GM23338 (cell line): ENCODE data around the gene SPI1. TPM values are rescaled to one million over a fixed set of nuclear protein-coding genes. Genes with fewer than 3 reads are reported as not detected.

Experiments
- ATAC-seq: fragments of 200-7000 bp; cut with Tn5 transposase; 3 replicates; pipeline ENCODE4 v1.9.1; 2020
- DNase-seq: peaks from one replicate; pipeline ENCODE4 v3.0.0-alpha.2; 2015; ENCODE audit warnings: low spot score
- H2AFZ ChIP-seq: fragments of 200-600 bp; sonication (generic); 2 replicates; pipeline ENCODE4 v1.8.0; 2016; ENCODE audit warnings: antibody characterized with exemption, mild to moderate bottlenecking, moderate library complexity
- H3F3A ChIP-seq: fragments of 200-600 bp; sonication (generic); replicated peaks from 2 replicates; pipeline ENCODE4 v1.8.0; 2017; ENCODE audit warnings: antibody characterized with exemption, mixed run types, low read depth
- H3K27ac ChIP-seq: fragments of 200-600 bp; sonication (generic); 2 replicates; pipeline ENCODE4 v1.6.1; 2016; ENCODE audit warnings: low read depth
- H3K27me3 ChIP-seq: fragments of 200-600 bp; sonication (generic); 2 replicates; pipeline ENCODE4 v1.8.0; 2016; ENCODE audit warnings: mild to moderate bottlenecking, mixed run types, moderate library complexity; ENCODE audit not compliant: insufficient read depth
- H3K36me3 ChIP-seq: fragments of 200-600 bp; sonication (generic); 2 replicates; pipeline ENCODE4 v1.8.0; 2016; ENCODE audit warnings: mild to moderate bottlenecking; ENCODE audit not compliant: insufficient read depth
- H3K4me1 ChIP-seq: fragments of 200-600 bp; sonication (generic); 2 replicates; pipeline ENCODE4 v1.8.0; 2016; ENCODE audit warnings: mild to moderate bottlenecking, moderate library complexity; ENCODE audit not compliant: insufficient read depth
- H3K4me2 ChIP-seq: fragments of 200-600 bp; sonication (generic); 2 replicates; pipeline ENCODE4 v1.7.1; 2017; ENCODE audit warnings: mixed run types
- H3K4me3 ChIP-seq: fragments of 200-600 bp; sonication (generic); 2 replicates; pipeline ENCODE4 v1.6.1; 2016; ENCODE audit warnings: mixed run types
- H3K79me2 ChIP-seq: fragments of 200-600 bp; sonication (generic); replicated peaks from 2 replicates; pipeline ENCODE4 v1.8.0; 2017; ENCODE audit warnings: mild to moderate bottlenecking; ENCODE audit not compliant: insufficient read depth
- H3K9me2 ChIP-seq: fragments of 200-600 bp; sonication (generic); 2 replicates; pipeline ENCODE4 v1.8.0; 2017; ENCODE audit not compliant: insufficient read depth
- H4K20me1 ChIP-seq: fragments of 200-600 bp; sonication (generic); replicated peaks from 2 replicates; pipeline ENCODE4 v1.8.0; 2017; ENCODE audit warnings: mild to moderate bottlenecking; ENCODE audit not compliant: insufficient read depth
- H3K27ac Mint-ChIP-seq: 2 replicates; pipeline ENCODE4 v1.8.0; 2020; ENCODE audit warnings: inconsistent platforms, mild to moderate bottlenecking, moderate library complexity, mixed read lengths
- H3K27me3 Mint-ChIP-seq: 3 replicates; pipeline ENCODE4 v1.8.0; 2022; ENCODE audit warnings: low read depth, mild to moderate bottlenecking, moderate library complexity, mixed read lengths, inconsistent platforms; ENCODE audit not compliant: insufficient read depth, poor library complexity
- H3K36me3 Mint-ChIP-seq: 3 replicates; pipeline ENCODE4 v1.8.0; 2021; ENCODE audit warnings: low read depth, mild to moderate bottlenecking, inconsistent platforms, moderate library complexity, mixed read lengths
- H3K4me1 Mint-ChIP-seq: 3 replicates; pipeline ENCODE4 v1.8.0; 2020; ENCODE audit warnings: mild to moderate bottlenecking, inconsistent platforms, mixed read lengths
- H3K4me3 Mint-ChIP-seq: 3 replicates; pipeline ENCODE4 v1.8.0; 2021; ENCODE audit warnings: moderate library complexity, mild to moderate bottlenecking, inconsistent platforms, mixed read lengths
- H3K9me3 Mint-ChIP-seq: 3 replicates; pipeline ENCODE4 v1.8.0; 2020; ENCODE audit warnings: moderate library complexity, mild to moderate bottlenecking, inconsistent platforms, mixed read lengths
- CREB1 ChIP-seq: fragments of 250-450 bp; sonication (Bioruptor Pico); IDR thresholded peaks from 2 replicates; pipeline ENCODE4 v1.5.0; 2020; ENCODE audit warnings: low read depth, mild to moderate bottlenecking, moderate library complexity
- CTCF ChIP-seq, 2 experiments: fragments of 200-600 bp in 1 of 2; sonication (generic) in 1 of 2; conservative IDR thresholded peaks; 2 replicates each; pipeline versions ENCODE4 v1.5.1 to v1.6.1; 2016 to 2017; ENCODE audit warnings: antibody characterized with exemption in 2 of 2, low read depth in 2 of 2, mild to moderate bottlenecking in 2 of 2, moderate library complexity in 1 of 2
- ETS1 ChIP-seq: IDR thresholded peaks from 2 replicates; pipeline ENCODE4 v1.6.1; 2016; ENCODE audit warnings: antibody characterized with exemption
- EZH2 ChIP-seq: fragments of 200-600 bp; sonication (generic); IDR thresholded peaks from one replicate; pipeline ENCODE4 v1.8.0; 2017; ENCODE audit warnings: antibody characterized with exemption, mild to moderate bottlenecking, low read depth; ENCODE audit not compliant: unreplicated experiment
- EZH2phosphoT487 ChIP-seq: fragments of 200-600 bp; sonication (generic); IDR thresholded peaks from one replicate; pipeline ENCODE4 v1.8.1; 2018; ENCODE audit warnings: antibody characterized with exemption; ENCODE audit not compliant: unreplicated experiment
- JUNB ChIP-seq: IDR thresholded peaks from one replicate; pipeline ENCODE4 v1.6.1; 2016; ENCODE audit warnings: antibody characterized with exemption; ENCODE audit not compliant: unreplicated experiment
- NANOG ChIP-seq: IDR thresholded peaks from 2 replicates; pipeline ENCODE4 v1.6.1; 2016; ENCODE audit warnings: antibody characterized with exemption, borderline replicate concordance
- POLR2AphosphoS5 ChIP-seq: IDR thresholded peaks from 2 replicates; pipeline ENCODE4 v1.6.1; 2016; ENCODE audit warnings: antibody characterized with exemption, low read depth
- REST ChIP-seq: IDR thresholded peaks from one replicate; pipeline ENCODE4 v1.6.1; 2018; ENCODE audit warnings: antibody characterized with exemption; ENCODE audit not compliant: unreplicated experiment
- STAT1 ChIP-seq: IDR thresholded peaks from one replicate; pipeline ENCODE4 v1.6.1; 2016; ENCODE audit warnings: antibody characterized with exemption; ENCODE audit not compliant: unreplicated experiment
- ZNF331 ChIP-seq: fragments of 250-450 bp; sonication (Bioruptor Pico); IDR thresholded peaks from 2 replicates; pipeline ENCODE4 v1.5.0; 2020; ENCODE audit warnings: low read depth, mild to moderate bottlenecking, moderate library complexity
- polyA plus RNA-seq: library from polyadenylated mRNA; unstranded; fragments of >200 nt; fragmentation: Nextera tagmentation; extraction: Ambion mirVana; gene quantifications from 2 replicates; pipeline ENCODE4 v1.2.1, GENCODE V29; 2016
- total RNA-seq: library from RNA; depleted of rRNA; stranded (reverse); fragments of >200 nt; shearing (Covaris generic); gene quantifications from 2 replicates; pipeline ENCODE4 v1.2.3, GENCODE V29; 2014
- TF ChIP-seq, protein P1 (sequence below): fragments of 250-450 bp; sonication (Bioruptor Pico); IDR thresholded peaks from 2 replicates; pipeline ENCODE4 v1.5.0; 2020; ENCODE audit warnings: mild to moderate bottlenecking, moderate library complexity

SPI1 gene
- total and polyA plus RNA-seq, 2 experiments from 2014 or later = 0.23 TPM; not detected in 1

DNA sequence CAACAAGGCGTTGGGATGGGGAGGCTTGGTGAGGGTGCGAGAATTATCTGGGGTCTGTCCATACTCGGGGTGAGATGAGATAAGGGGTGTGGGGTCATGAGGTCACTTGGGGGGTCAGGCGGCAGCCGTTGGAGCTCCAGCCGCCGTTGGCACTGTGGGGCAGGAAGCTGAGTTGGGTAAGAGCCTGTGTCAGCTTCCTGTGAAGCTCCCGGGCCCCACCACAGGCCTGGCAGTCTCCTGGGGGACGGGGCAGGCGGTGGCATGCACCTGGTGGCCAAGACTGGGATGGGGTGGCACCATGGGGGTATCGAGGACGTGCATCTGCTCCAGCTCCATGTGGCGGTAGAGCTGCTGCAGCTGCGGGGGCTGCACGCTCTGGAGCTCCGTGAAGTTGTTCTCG lies 18.8 kb downstream of the SPI1 start:
- H3K4me3 Mint-ChIP-seq = no peak overlapping the region
- H3K36me3 Mint-ChIP-seq = no peaks in the 10 kb centered on the region; the same call in 2 of the 3 replicates
- no peaks in the 10 kb centered on the region for H4K20me1 ChIP-seq
- no peak overlapping the region for H3K27ac ChIP-seq
- no peak overlapping the region for H3K27ac Mint-ChIP-seq
- no peaks in the 10 kb centered on the region for H3K27me3 ChIP-seq
- no peaks in the 10 kb centered on the region for H3K36me3 ChIP-seq
- DNase-seq = no peak
- no peaks in the 10 kb centered on the region for H3K79me2 ChIP-seq
- no peak overlapping the region for H3K4me2 ChIP-seq
- peaks cover 1% of the 10 kb centered on the region; the same call in 1 of the 3 replicates for H3K4me1 Mint-ChIP-seq
- ATAC-seq = no peak
- H3K9me3 Mint-ChIP-seq = no peaks in the 10 kb centered on the region
- no peak overlapping the region for H2AFZ ChIP-seq
- TF ChIP-seq, protein P1, sequence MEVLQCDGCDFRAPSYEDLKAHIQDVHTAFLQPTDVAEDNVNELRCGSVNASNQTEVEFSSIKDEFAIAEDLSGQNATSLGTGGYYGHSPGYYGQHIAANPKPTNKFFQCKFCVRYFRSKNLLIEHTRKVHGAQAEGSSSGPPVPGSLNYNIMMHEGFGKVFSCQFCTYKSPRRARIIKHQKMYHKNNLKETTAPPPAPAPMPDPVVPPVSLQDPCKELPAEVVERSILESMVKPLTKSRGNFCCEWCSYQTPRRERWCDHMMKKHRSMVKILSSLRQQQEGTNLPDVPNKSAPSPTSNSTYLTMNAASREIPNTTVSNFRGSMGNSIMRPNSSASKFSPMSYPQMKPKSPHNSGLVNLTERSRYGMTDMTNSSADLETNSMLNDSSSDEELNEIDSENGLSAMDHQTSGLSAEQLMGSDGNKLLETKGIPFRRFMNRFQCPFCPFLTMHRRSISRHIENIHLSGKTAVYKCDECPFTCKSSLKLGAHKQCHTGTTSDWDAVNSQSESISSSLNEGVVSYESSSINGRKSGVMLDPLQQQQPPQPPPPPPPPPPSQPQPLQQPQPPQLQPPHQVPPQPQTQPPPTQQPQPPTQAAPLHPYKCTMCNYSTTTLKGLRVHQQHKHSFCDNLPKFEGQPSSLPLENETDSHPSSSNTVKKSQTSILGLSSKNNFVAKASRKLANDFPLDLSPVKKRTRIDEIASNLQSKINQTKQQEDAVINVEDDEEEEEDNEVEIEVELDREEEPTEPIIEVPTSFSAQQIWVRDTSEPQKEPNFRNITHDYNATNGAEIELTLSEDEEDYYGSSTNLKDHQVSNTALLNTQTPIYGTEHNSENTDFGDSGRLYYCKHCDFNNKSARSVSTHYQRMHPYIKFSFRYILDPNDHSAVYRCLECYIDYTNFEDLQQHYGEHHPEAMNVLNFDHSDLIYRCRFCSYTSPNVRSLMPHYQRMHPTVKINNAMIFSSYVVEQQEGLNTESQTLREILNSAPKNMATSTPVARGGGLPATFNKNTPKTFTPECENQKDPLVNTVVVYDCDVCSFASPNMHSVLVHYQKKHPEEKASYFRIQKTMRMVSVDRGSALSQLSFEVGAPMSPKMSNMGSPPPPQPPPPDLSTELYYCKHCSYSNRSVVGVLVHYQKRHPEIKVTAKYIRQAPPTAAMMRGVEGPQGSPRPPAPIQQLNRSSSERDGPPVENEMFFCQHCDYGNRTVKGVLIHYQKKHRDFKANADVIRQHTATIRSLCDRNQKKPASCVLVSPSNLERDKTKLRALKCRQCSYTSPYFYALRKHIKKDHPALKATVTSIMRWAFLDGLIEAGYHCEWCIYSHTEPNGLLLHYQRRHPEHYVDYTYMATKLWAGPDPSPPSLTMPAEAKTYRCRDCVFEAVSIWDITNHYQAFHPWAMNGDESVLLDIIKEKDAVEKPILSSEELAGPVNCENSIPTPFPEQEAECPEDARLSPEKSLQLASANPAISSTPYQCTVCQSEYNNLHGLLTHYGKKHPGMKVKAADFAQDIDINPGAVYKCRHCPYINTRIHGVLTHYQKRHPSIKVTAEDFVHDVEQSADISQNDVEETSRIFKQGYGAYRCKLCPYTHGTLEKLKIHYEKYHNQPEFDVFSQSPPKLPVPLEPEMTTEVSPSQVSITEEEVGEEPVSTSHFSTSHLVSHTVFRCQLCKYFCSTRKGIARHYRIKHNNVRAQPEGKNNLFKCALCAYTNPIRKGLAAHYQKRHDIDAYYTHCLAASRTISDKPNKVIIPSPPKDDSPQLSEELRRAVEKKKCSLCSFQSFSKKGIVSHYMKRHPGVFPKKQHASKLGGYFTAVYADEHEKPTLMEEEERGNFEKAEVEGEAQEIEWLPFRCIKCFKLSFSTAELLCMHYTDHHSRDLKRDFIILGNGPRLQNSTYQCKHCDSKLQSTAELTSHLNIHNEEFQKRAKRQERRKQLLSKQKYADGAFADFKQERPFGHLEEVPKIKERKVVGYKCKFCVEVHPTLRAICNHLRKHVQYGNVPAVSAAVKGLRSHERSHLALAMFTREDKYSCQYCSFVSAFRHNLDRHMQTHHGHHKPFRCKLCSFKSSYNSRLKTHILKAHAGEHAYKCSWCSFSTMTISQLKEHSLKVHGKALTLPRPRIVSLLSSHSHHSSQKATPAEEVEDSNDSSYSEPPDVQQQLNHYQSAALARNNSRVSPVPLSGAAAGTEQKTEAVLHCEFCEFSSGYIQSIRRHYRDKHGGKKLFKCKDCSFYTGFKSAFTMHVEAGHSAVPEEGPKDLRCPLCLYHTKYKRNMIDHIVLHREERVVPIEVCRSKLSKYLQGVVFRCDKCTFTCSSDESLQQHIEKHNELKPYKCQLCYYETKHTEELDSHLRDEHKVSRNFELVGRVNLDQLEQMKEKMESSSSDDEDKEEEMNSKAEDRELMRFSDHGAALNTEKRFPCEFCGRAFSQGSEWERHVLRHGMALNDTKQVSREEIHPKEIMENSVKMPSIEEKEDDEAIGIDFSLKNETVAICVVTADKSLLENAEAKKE (CRISPR knock-in tag) = no peak
- TF ChIP-seq NANOG (no peak), CREB1 (CRISPR knock-in tag) (no peak), POLR2AphosphoS5 (no peak), ETS1 (no peak), STAT1 (no peak), JUNB (no peak), CTCF (conservative IDR thresholded peaks at IDR 0.05; ENCODE audit: low read depth in 2 of 2) (no peak), REST (no peak), ZNF331 (CRISPR knock-in tag) (no peak), EZH2 (no peak), EZH2phosphoT487 (no peak)
- H3K9me2 ChIP-seq = no peaks in the 10 kb centered on the region
- no peak overlapping the region for H3K4me3 ChIP-seq
- peaks cover 1% of the 10 kb centered on the region; the same call in 1 of the 2 replicates for H3K4me1 ChIP-seq
- peaks cover 18% of the 10 kb centered on the region for H3F3A ChIP-seq
- H3K27me3 Mint-ChIP-seq = peaks cover 5% of the 10 kb centered on the region
